ENCODE measurements around the gene ZNF124.
"Not testable (repeated sequence)": the region's sequence is repeated elsewhere in the genome, so short reads cannot be mapped to it uniquely, and the experiment has no call there.

Gene ZNF124

GRCh38 chr1:247171875-247172563, at the start of gene ZNF124:
TSS of gene ZNF124 (minus strand) at chr1:247172020. CDS start at chr1:247171877, 143 bp downstream.
- Mint-ChIP-seq H3K4me3 (peak within 1 kb of the TSS; percentile 9), H3K4me1 (ENCODE audit: low read depth) (peaks cover 50% of the 10 kb centered on the region), H3K9me3 (peaks cover 45% of the 10 kb centered on the region), H3K36me3 (ENCODE audit: low read depth) (peaks cover 40% of the 10 kb centered on the region), H3K27ac (peak within 1 kb of the TSS; percentile 83)
- intact Hi-C loops (cut with micrococcal nuclease); H3K27me3 Mint-ChIP-seq: not testable (repeated sequence)

GRCh38 chr1:247220280-247220679, 48.5 kb upstream of the ZNF124 start:
- H3K36me3 Mint-ChIP-seq (ENCODE audit: low read depth); H3K27me3 Mint-ChIP-seq; H3K27ac Mint-ChIP-seq; intact Hi-C loops (cut with micrococcal nuclease); H3K4me1 Mint-ChIP-seq (ENCODE audit: low read depth); H3K4me3 Mint-ChIP-seq: not testable (repeated sequence)
- H3K9me3 Mint-ChIP-seq, result peaks cover 39% of the 10 kb centered on the region

- Mint-ChIP-seq H3K36me3 (ENCODE audit: low read depth) (no peaks in the 10 kb centered on the region), H3K9me3 (peaks cover 22% of the 10 kb centered on the region), H3K27ac (no peak overlapping the region), H3K4me1 (ENCODE audit: low read depth) (peaks cover 9% of the 10 kb centered on the region), H3K4me3 (no peak overlapping the region), H3K27me3 (no peaks in the 10 kb centered on the region)
- intact Hi-C loops (cut with micrococcal nuclease), result loop anchor here (10.0 kb wide), 1 partner anchor 113 kb away; the partner anchor contains the start of gene ZNF669
These were observed 46.4 kb upstream of the ZNF124 start for GRCh38 chr1:247218121-247218651.

GRCh38 chr1:247216261-247216660, 44.4 kb upstream of the ZNF124 start:
- Mint-ChIP-seq H3K4me1 (ENCODE audit: low read depth) (peaks cover 9% of the 10 kb centered on the region), H3K36me3 (ENCODE audit: low read depth) (no peaks in the 10 kb centered on the region), H3K27me3 (no peaks in the 10 kb centered on the region), H3K9me3 (peaks cover 3% of the 10 kb centered on the region), H3K4me3 (no peak overlapping the region), H3K27ac (no peak overlapping the region)
- intact Hi-C loops (cut with micrococcal nuclease), result loop anchor here (10.0 kb wide), 1 partner anchor 111 kb away; the partner anchor contains the start of gene ZNF669

- intact Hi-C loops (cut with micrococcal nuclease), result loop anchor here (10.0 kb wide), 1 partner anchor 108 kb away; the partner anchor contains the start of gene ZNF669
- H3K4me3 Mint-ChIP-seq, result no peak overlapping the region
- H3K27me3 Mint-ChIP-seq, result no peaks in the 10 kb centered on the region
- H3K36me3 Mint-ChIP-seq (ENCODE audit: low read depth), result peaks cover 27% of the 10 kb centered on the region
- peaks cover 3% of the 10 kb centered on the region for H3K9me3 Mint-ChIP-seq
- H3K27ac Mint-ChIP-seq, result no peak overlapping the region
- peaks cover 19% of the 10 kb centered on the region for H3K4me1 Mint-ChIP-seq (ENCODE audit: low read depth)
These were observed 41.1 kb upstream of the ZNF124 start for GRCh38 chr1:247212627-247213617.

GRCh38 chr1:247212012-247212411, 40.2 kb upstream of the ZNF124 start:
- no peaks in the 10 kb centered on the region for H3K27me3 Mint-ChIP-seq
- no peak overlapping the region for H3K4me3 Mint-ChIP-seq
- intact Hi-C loops (cut with micrococcal nuclease), result loop anchor here (10.0 kb wide), 1 partner anchor 107 kb away; the partner anchor contains the start of gene ZNF669
- peaks cover 12% of the 10 kb centered on the region for H3K9me3 Mint-ChIP-seq
- H3K27ac Mint-ChIP-seq, result no peak overlapping the region
- peaks cover 24% of the 10 kb centered on the region for H3K4me1 Mint-ChIP-seq (ENCODE audit: low read depth)
- H3K36me3 Mint-ChIP-seq (ENCODE audit: low read depth), result peaks cover 37% of the 10 kb centered on the region

- peaks cover 19% of the 10 kb centered on the region for H3K9me3 Mint-ChIP-seq
- no peaks in the 10 kb centered on the region for H3K27me3 Mint-ChIP-seq
- H3K27ac Mint-ChIP-seq, result no peak overlapping the region
- H3K4me3 Mint-ChIP-seq, result no peak overlapping the region
- peaks cover 43% of the 10 kb centered on the region for H3K36me3 Mint-ChIP-seq (ENCODE audit: low read depth)
- intact Hi-C loops (cut with micrococcal nuclease), result loop anchor here (2.0 to 10.0 kb wide), 2 partner anchors 107 to 119 kb away; partner anchors contain the start of genes ZNF496 and ZNF669
- peaks cover 25% of the 10 kb centered on the region for H3K4me1 Mint-ChIP-seq (ENCODE audit: low read depth)
These were observed 39.5 kb upstream of the ZNF124 start for GRCh38 chr1:247211339-247211738.

GRCh38 chr1:247210376-247211117, 38.7 kb upstream of the ZNF124 start:
- Mint-ChIP-seq H3K27me3 (no peaks in the 10 kb centered on the region), H3K4me3 (peak overlapping the region; percentile 92), H3K9me3 (peaks cover 27% of the 10 kb centered on the region), H3K27ac (peak overlapping the region; percentile 97), H3K4me1 (ENCODE audit: low read depth) (peaks cover 31% of the 10 kb centered on the region), H3K36me3 (ENCODE audit: low read depth) (peaks cover 51% of the 10 kb centered on the region)
- intact Hi-C loops (cut with micrococcal nuclease), result loop anchor here (2.0 to 10.0 kb wide), 2 partner anchors 106 to 120 kb away; partner anchors contain the start of genes ZNF496 and ZNF669

GRCh38 chr1:247210062-247210375, 38.2 kb upstream of the ZNF124 start:
- Mint-ChIP-seq H3K4me1 (ENCODE audit: low read depth) (peaks cover 31% of the 10 kb centered on the region), H3K27me3 (no peaks in the 10 kb centered on the region), H3K27ac (peak overlapping the region; percentile 97), H3K4me3 (peak overlapping the region; percentile 92), H3K9me3 (peaks cover 29% of the 10 kb centered on the region), H3K36me3 (ENCODE audit: low read depth) (peaks cover 57% of the 10 kb centered on the region)
- intact Hi-C loops (cut with micrococcal nuclease), result loop anchor here (2.0 to 10.0 kb wide), 2 partner anchors 105 to 121 kb away; partner anchors contain the start of genes ZNF496 and ZNF669

GRCh38 chr1:247209396-247209795, 37.6 kb upstream of the ZNF124 start:
- peak overlapping the region; percentile 97 for H3K27ac Mint-ChIP-seq
- H3K36me3 Mint-ChIP-seq (ENCODE audit: low read depth), result peaks cover 63% of the 10 kb centered on the region
- peak overlapping the region; percentile 92 for H3K4me3 Mint-ChIP-seq
- no peaks in the 10 kb centered on the region for H3K27me3 Mint-ChIP-seq
- H3K9me3 Mint-ChIP-seq, result peaks cover 29% of the 10 kb centered on the region
- intact Hi-C loops (cut with micrococcal nuclease), result no loop called here
- peaks cover 31% of the 10 kb centered on the region for H3K4me1 Mint-ChIP-seq (ENCODE audit: low read depth)

- H3K27me3 Mint-ChIP-seq, result no peaks in the 10 kb centered on the region
- intact Hi-C loops (cut with micrococcal nuclease), result no loop called here
- H3K9me3 Mint-ChIP-seq, result peaks cover 74% of the 10 kb centered on the region
- no peak overlapping the region for H3K4me3 Mint-ChIP-seq
- no peak overlapping the region for H3K27ac Mint-ChIP-seq
- peaks cover 100% of the 10 kb centered on the region for H3K36me3 Mint-ChIP-seq (ENCODE audit: low read depth)
- peaks cover 20% of the 10 kb centered on the region for H3K4me1 Mint-ChIP-seq (ENCODE audit: low read depth)
These were observed 32.4 kb upstream of the ZNF124 start for GRCh38 chr1:247204177-247204647.

GRCh38 chr1:247198781-247199180, 27.0 kb upstream of the ZNF124 start:
- no peaks in the 10 kb centered on the region for H3K27me3 Mint-ChIP-seq
- peaks cover 93% of the 10 kb centered on the region for H3K9me3 Mint-ChIP-seq
- H3K4me1 Mint-ChIP-seq (ENCODE audit: low read depth), result no peaks in the 10 kb centered on the region
- peaks cover 100% of the 10 kb centered on the region for H3K36me3 Mint-ChIP-seq (ENCODE audit: low read depth)
- no peak overlapping the region for H3K27ac Mint-ChIP-seq
- H3K4me3 Mint-ChIP-seq, result no peak overlapping the region
- intact Hi-C loops (cut with micrococcal nuclease), result loop anchor here (5.0 kb wide), 1 partner anchor 41 kb away; no protein-coding TSS in a partner anchor

- peaks cover 98% of the 10 kb centered on the region for H3K9me3 Mint-ChIP-seq
- no peaks in the 10 kb centered on the region for H3K27me3 Mint-ChIP-seq
- no peaks in the 10 kb centered on the region for H3K4me1 Mint-ChIP-seq (ENCODE audit: low read depth)
- intact Hi-C loops (cut with micrococcal nuclease), result no loop called here
- H3K4me3 Mint-ChIP-seq, result no peak overlapping the region
- peaks cover 98% of the 10 kb centered on the region for H3K36me3 Mint-ChIP-seq (ENCODE audit: low read depth)
- no peak overlapping the region for H3K27ac Mint-ChIP-seq
These were observed 22.1 kb upstream of the ZNF124 start for GRCh38 chr1:247193958-247194357.
